Tibial artery (tissue), 4 donors: Measurements from ENCODE around the gene MAP2K3.
A peak's percentile ranks its signal among the peaks of the same experiment; 100 is the strongest.
"Not testable (repeated sequence)": the region's sequence is repeated elsewhere in the genome, so short reads cannot be mapped to it uniquely, and the experiment has no call there.

Source experiments
- DNase-seq, 2 donors: peaks; one replicate each; pipeline ENCODE4 v3.0.0-alpha.2; 2019
- H3K27ac ChIP-seq, 2 donors: fragments of 200-600 bp; sonication (generic) in 1 of 2; 1 replicate in 1 of 2; 2 replicates in 1 of 2; pipeline ENCODE4 v1.5.1; 2018 to 2019; ENCODE audit warnings: mild to moderate bottlenecking in 1 of 2
- H3K27me3 ChIP-seq, 2 donors: fragments of 200-600 bp; sonication (generic) in 1 of 2; one replicate each; pipeline versions ENCODE4 v1.5.1 to v1.6.0; 2016 to 2019
- H3K36me3 ChIP-seq, 3 donors: fragments of 200-600 bp; sonication (generic) in 2 of 3; one replicate each; pipeline ENCODE4 v1.5.1; 2016 to 2019; ENCODE audit warnings: mild to moderate bottlenecking in 2 of 3
- H3K4me1 ChIP-seq, 4 donors: fragments of 200-600 bp; sonication (generic) in 2 of 4; 1 replicate in 3 of 4; 2 replicates in 1 of 4; pipeline ENCODE4 v1.5.1; 2016 to 2019
- H3K4me3 ChIP-seq, 2 donors: fragments of 200-600 bp; sonication (generic) in 1 of 2; 1 replicate in 1 of 2; 2 replicates in 1 of 2; pipeline ENCODE4 v1.5.1; 2018 to 2019; ENCODE audit warnings: mild to moderate bottlenecking in 2 of 2
- H3K9me3 ChIP-seq, 3 donors: fragments of 200-600 bp; sonication (generic) in 1 of 3; one replicate each; pipeline ENCODE4 v1.5.1; 2016 to 2019
- CTCF ChIP-seq, 2 experiments: fragments of 200-600 bp in 1 of 2; fragments of 450-650 bp in 1 of 2; IDR thresholded peaks; one replicate each; pipeline ENCODE4 v1.5.1; 2017 to 2019; ENCODE audit warnings: antibody characterized with exemption in 2 of 2, mild to moderate bottlenecking in 1 of 2, moderate library complexity in 1 of 2
- intact Hi-C: fragments of 100-400 bp; cut with DNase I; formaldehyde crosslinking; loops from one replicate; pipeline ENCODE4 v1.15.0; 2023; ENCODE audit warnings: low total_unique reads

The MAP2K3 gene

GRCh38 chr17:21303441-21304065 lies 19.0 kb downstream of the MAP2K3 start:
- Histone ChIP-seq H3K27me3 (no peaks in the 10 kb centered on the region), H3K4me3 (no peak overlapping the region), H3K36me3 (peaks cover 60 to 96% (median 90%) of the 10 kb centered on the region in 3 donors), H3K27ac (no peak overlapping the region), H3K4me1 (peaks cover 0 to 8% (median 0%) of the 10 kb centered on the region in 4 donors), H3K9me3 (peaks cover 0 to 2% (median 1%) of the 10 kb centered on the region in 3 donors)
- TF ChIP-seq CTCF (IDR thresholded peaks at IDR 0.05): no peak
- DNase-seq: peak; percentile 22 to 61
- intact Hi-C loops: no loop called here

GRCh38 chr17:21304091-21304490 lies 19.6 kb downstream of the MAP2K3 start:
- H3K27me3 ChIP-seq: no peaks in the 10 kb centered on the region
- TF ChIP-seq CTCF (IDR thresholded peaks at IDR 0.05): no peak
- intact Hi-C loops: no loop called here
- H3K4me3 ChIP-seq: no peak overlapping the region
- H3K9me3 ChIP-seq: peaks cover 0 to 6% (median 6%) of the 10 kb centered on the region in 3 donors
- DNase-seq: peak; percentile 19 to 69
- peaks cover 62 to 96% (median 90%) of the 10 kb centered on the region in 3 donors for H3K36me3 ChIP-seq
- H3K4me1 ChIP-seq: peaks cover 0 to 8% (median 0%) of the 10 kb centered on the region in 4 donors
- no peak overlapping the region for H3K27ac ChIP-seq

- H3K4me1 ChIP-seq, intact Hi-C loops, H3K27me3 ChIP-seq, H3K27ac ChIP-seq, H3K9me3 ChIP-seq, H3K4me3 ChIP-seq: not testable (repeated sequence)
- peak; percentile 16 to 61 for DNase-seq
- H3K36me3 ChIP-seq: peaks cover 62 to 96% (median 90%) of the 10 kb centered on the region in 3 donors
These were observed 20.1 kb downstream of the MAP2K3 start for GRCh38 chr17:21304551-21305151.

GRCh38 chr17:21305431-21306180 lies 21.1 kb downstream of the MAP2K3 start:
- H3K36me3 ChIP-seq: peaks cover 56 to 94% (median 83%) of the 10 kb centered on the region in 3 donors
- H3K4me1 ChIP-seq: peaks cover 0 to 16% (median 3%) of the 10 kb centered on the region in 4 donors
- H3K27me3 ChIP-seq, H3K9me3 ChIP-seq, H3K4me3 ChIP-seq, intact Hi-C loops: not testable (repeated sequence)
- peak overlapping the region in 1 of 2 donors; percentile 35 for H3K27ac ChIP-seq
- peak; percentile 13 to 61 for DNase-seq

- H3K9me3 ChIP-seq, intact Hi-C loops, H3K4me3 ChIP-seq, H3K27me3 ChIP-seq: not testable (repeated sequence)
- DNase-seq: peak; percentile 18 to 53
- Histone ChIP-seq H3K36me3 (peaks cover 45 to 87% (median 72%) of the 10 kb centered on the region in 3 donors), H3K27ac (peak overlapping the region in 1 of 2 donors; percentile 35), H3K4me1 (peaks cover 0 to 24% (median 5%) of the 10 kb centered on the region in 4 donors)
These were observed 22.2 kb downstream of the MAP2K3 start for GRCh38 chr17:21306611-21307272.

GRCh38 chr17:21307273-21307625 lies 22.7 kb downstream of the MAP2K3 start:
- Histone ChIP-seq H3K4me1 (peaks cover 0 to 29% (median 5%) of the 10 kb centered on the region in 4 donors), H3K36me3 (peaks cover 40 to 87% (median 70%) of the 10 kb centered on the region in 3 donors)
- H3K9me3 ChIP-seq, H3K4me3 ChIP-seq, H3K27ac ChIP-seq, H3K27me3 ChIP-seq, intact Hi-C loops: not testable (repeated sequence)
- peak in 1 of 2 donors; percentile 31 for DNase-seq

- peaks cover 35 to 83% (median 70%) of the 10 kb centered on the region in 3 donors for H3K36me3 ChIP-seq
- H3K9me3 ChIP-seq, H3K4me3 ChIP-seq, H3K27me3 ChIP-seq, H3K27ac ChIP-seq, intact Hi-C loops: not testable (repeated sequence)
- peaks cover 0 to 30% (median 5%) of the 10 kb centered on the region in 4 donors for H3K4me1 ChIP-seq
- peak; percentile 14 to 57 for DNase-seq
These were observed 24.4 kb downstream of the MAP2K3 start for GRCh38 chr17:21308931-21309381.

GRCh38 chr17:21310061-21310765 lies 25.7 kb downstream of the MAP2K3 start:
- H3K27me3 ChIP-seq, H3K9me3 ChIP-seq, H3K4me3 ChIP-seq: not testable (repeated sequence)
- H3K27ac ChIP-seq: peak overlapping the region; percentile 64 to 67
- H3K36me3 ChIP-seq: peaks cover 24 to 85% (median 66%) of the 10 kb centered on the region in 3 donors
- peak; percentile 45 to 79 for DNase-seq
- intact Hi-C loops: loop anchor here (5.0 kb wide), 1 partner anchor 33 kb away; no protein-coding TSS in a partner anchor
- H3K4me1 ChIP-seq: peaks cover 0 to 30% (median 5%) of the 10 kb centered on the region in 4 donors

GRCh38 chr17:21310766-21311602 lies 26.5 kb downstream of the MAP2K3 start:
- Histone ChIP-seq H3K4me1 (peaks cover 0 to 30% (median 5%) of the 10 kb centered on the region in 4 donors), H3K36me3 (peaks cover 24 to 81% (median 61%) of the 10 kb centered on the region in 3 donors), H3K27ac (peak overlapping the region; percentile 64 to 67)
- DNase-seq: peak; percentile 84 to 91
- not testable (repeated sequence) for H3K4me3 ChIP-seq, H3K27me3 ChIP-seq, H3K9me3 ChIP-seq
- intact Hi-C loops: loop anchor here (5.0 kb wide), 1 partner anchor 34 kb away; no protein-coding TSS in a partner anchor
